AG10803 (cell line): ENCODE measurements around the gene TUBA1B.
A peak's percentile ranks its signal among the peaks of the same experiment; 100 is the strongest.

Experiments
- DNase-seq: peaks from one replicate; pipeline ENCODE4 v3.0.0; 2010; ENCODE audit warnings: low read depth
- H3K4me3 ChIP-seq: 2 replicates; pipeline ENCODE4 v1.5.1; 2011; ENCODE audit warnings: mild to moderate bottlenecking, low read length, control low read depth
- TF ChIP-seq, protein P1 (sequence below): conservative IDR thresholded peaks from 2 replicates; pipeline ENCODE4 v1.5.1; 2011; ENCODE audit warnings: mild to moderate bottlenecking, low read length, control low read depth, inconsistent platforms

The TUBA1B gene

DNA sequence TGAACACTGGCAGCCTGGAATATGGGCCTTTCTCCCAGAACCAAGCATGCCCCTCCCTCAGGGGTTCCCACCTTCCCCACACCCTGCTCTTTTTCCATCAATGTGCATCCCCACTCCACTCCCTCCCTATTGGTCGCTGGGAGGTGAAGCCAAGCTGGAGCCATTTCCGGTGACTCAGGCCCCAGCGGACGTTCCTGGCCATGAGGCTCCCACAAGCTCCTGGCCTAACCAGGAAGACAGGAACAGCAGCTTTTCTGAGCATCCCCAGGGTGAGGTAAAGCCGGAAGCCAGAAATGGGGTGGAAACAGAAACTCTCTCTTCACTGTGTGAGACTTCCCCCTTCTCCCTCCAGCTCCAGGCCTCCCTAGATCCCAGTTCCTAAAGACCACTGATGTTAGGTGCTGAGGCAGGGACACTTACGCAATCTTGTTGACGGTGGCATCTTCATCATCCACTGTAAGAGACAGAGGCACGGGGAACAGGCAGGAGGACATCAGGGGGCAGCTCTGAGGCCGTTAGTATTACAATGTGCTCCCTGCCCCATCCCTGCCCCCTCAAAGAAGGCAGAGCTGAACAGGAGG, 25.6 kb downstream of the TUBA1B start:
- TF ChIP-seq, protein P1, sequence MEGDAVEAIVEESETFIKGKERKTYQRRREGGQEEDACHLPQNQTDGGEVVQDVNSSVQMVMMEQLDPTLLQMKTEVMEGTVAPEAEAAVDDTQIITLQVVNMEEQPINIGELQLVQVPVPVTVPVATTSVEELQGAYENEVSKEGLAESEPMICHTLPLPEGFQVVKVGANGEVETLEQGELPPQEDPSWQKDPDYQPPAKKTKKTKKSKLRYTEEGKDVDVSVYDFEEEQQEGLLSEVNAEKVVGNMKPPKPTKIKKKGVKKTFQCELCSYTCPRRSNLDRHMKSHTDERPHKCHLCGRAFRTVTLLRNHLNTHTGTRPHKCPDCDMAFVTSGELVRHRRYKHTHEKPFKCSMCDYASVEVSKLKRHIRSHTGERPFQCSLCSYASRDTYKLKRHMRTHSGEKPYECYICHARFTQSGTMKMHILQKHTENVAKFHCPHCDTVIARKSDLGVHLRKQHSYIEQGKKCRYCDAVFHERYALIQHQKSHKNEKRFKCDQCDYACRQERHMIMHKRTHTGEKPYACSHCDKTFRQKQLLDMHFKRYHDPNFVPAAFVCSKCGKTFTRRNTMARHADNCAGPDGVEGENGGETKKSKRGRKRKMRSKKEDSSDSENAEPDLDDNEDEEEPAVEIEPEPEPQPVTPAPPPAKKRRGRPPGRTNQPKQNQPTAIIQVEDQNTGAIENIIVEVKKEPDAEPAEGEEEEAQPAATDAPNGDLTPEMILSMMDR, result no peak
- H3K4me3 ChIP-seq, result no peak overlapping the region
- DNase-seq, result peak; percentile 24

DNA sequence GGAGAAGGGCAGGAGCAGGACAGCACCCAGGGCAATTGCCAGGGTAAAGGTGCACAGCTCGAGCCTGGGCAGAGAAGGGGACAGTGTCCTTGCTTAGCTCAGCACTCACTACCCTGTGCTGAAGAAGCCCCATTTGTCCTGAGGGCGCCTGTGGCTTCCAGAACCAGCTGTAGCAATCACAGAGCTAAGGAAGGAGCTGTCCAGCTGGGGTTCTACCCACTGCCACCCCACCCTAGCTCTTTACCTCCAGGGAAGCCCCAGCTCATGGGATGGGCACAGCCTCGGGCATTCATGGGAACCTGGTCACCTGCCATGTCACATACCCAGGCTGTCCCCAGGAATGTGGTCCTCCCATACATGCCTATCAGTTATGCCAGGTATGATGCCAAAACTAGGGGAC, 26.4 kb downstream of the TUBA1B start:
- TF ChIP-seq, protein P1, result no peak
- H3K4me3 ChIP-seq, result no peak overlapping the region
- no peak for DNase-seq

DNA sequence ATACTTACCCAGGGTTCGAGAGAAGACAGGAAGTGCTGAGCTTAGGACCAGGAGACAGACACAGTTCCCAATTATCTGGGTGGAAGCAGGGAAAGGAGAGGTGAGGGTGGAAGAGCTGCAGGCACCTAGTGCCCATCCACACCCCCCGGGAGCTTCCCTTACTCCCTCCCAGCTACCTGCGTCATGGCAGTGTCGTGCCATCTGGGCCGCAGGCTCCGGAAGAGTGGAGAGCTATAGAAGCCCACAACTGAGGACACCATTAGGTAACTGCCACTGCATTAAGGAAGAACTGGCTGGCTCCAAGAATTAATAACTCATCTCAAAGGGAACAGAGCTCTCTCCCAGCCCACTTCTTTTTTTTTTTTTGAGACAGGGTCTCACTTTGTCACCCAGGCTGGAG, 30.8 kb downstream of the TUBA1B start:
- no peak overlapping the region for H3K4me3 ChIP-seq
- TF ChIP-seq, protein P1, result no peak
- no peak for DNase-seq

DNA sequence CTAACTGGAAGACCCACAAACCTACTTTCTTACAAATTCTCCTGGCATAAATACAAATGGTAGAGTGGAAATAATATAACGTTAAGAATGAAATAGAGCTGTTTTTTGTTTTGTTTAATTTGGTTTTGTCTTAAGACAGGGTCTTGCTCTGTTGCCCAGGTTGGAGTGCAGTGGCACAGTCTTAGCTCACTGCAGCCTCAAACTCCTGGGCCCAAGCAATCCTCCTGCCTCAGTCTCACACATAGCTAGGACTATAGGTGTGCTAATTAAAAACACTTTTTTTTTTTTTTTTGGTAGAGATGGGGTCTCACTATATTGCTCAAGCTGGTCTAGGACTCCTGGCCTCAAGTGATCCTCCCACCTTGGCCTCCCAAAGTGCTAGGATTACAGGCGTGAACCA, 32.5 kb downstream of the TUBA1B start:
- TF ChIP-seq, protein P1, result no peak
- DNase-seq, result no peak
- H3K4me3 ChIP-seq, result no peak overlapping the region

DNA sequence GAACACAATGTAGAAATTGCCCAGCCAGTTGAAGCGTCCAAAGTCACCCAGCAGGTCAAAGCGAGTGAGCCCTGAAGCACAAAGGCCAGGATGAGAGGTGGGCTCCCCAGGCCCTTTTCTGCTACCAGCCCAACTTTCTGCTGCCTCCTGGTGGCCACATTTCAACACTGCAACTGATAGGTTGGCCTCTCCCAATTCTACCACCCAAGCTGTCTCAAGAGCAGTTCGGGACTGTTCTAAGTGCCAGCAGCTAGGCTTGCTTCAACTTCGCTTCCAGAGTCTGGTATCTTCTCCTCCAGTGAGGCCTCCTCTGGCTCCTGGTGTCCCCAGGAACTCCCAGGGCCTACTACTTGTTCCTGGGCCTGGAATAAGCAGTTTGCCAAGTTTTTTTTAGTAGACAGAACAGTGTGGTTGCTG, 33.2 kb downstream of the TUBA1B start:
- TF ChIP-seq, protein P1, result peak; percentile 79
- peak; percentile 29 for DNase-seq
- H3K4me3 ChIP-seq, result no peak overlapping the region

DNA sequence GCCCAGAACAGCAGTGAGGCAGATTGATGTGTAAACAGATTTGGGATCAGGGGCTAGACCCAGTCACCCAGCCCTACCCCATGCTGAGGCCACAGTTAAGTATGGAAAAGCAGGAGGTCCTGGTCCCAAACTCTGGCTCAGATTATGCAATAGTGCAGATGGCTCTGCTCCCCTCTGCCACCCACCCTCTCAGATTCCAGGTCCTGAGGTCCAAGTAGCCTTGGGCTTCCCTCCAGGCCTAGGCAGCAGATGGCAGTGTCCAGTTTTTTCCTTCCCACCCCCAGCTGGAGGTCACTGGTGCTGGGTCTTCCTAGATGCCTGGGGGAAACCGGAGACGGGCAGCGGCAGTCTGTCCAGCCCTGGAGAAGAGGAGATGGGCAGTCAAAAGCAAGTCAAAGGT, 33.8 kb downstream of the TUBA1B start:
- TF ChIP-seq, protein P1, result no peak

DNA sequence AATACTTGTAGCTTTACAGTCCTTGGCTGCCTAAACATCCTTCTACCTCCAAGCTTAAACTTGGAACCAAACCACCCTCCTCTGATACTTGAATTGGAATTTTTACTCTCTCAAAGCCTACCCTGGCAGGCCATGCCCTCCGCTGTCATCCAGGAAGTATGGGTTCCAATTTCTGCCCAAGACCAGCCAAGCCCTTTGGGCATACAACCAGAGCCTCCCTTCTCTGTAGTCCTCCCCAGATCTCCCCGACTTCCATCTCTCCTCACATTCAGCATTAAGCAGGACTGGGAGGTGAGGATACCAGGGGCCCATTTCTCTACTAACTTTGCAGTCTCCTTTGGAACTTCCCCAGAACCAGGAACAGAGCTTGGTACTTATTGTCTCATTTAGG, 36.2 kb downstream of the TUBA1B start:
- TF ChIP-seq, protein P1, result no peak
- no peak for DNase-seq
- no peak overlapping the region for H3K4me3 ChIP-seq

More for the DNA sequence above, 33.8 kb downstream of the TUBA1B start:
- H3K4me3 ChIP-seq, result no peak overlapping the region
- DNase-seq, result no peak
